A673 (cell line): ENCODE measurements around the gene KCNK7.

Source experiments
- EZH2 ChIP-seq: fragments of 200-600 bp; sonication (generic); IDR thresholded peaks from 2 replicates; pipeline ENCODE4 v1.6.1; 2017; ENCODE audit warnings: borderline replicate concordance, low read depth, mild to moderate bottlenecking, mixed read lengths, antibody characterized with exemption, low read length; ENCODE audit not compliant: poor library complexity, severe bottlenecking
- TF ChIP-seq, protein P1 (sequence below): fragments of 300-800, 200-600 bp; sonication (generic); conservative IDR thresholded peaks from 2 replicates; pipeline ENCODE4 v1.5.1; 2017; ENCODE audit warnings: low read depth, mild to moderate bottlenecking, antibody characterized with exemption, low read length, moderate library complexity, mixed read lengths

GRCh38 chr11:65554057-65554818 lies 41.4 kb downstream of the KCNK7 start:
- TF ChIP-seq, protein P1, sequence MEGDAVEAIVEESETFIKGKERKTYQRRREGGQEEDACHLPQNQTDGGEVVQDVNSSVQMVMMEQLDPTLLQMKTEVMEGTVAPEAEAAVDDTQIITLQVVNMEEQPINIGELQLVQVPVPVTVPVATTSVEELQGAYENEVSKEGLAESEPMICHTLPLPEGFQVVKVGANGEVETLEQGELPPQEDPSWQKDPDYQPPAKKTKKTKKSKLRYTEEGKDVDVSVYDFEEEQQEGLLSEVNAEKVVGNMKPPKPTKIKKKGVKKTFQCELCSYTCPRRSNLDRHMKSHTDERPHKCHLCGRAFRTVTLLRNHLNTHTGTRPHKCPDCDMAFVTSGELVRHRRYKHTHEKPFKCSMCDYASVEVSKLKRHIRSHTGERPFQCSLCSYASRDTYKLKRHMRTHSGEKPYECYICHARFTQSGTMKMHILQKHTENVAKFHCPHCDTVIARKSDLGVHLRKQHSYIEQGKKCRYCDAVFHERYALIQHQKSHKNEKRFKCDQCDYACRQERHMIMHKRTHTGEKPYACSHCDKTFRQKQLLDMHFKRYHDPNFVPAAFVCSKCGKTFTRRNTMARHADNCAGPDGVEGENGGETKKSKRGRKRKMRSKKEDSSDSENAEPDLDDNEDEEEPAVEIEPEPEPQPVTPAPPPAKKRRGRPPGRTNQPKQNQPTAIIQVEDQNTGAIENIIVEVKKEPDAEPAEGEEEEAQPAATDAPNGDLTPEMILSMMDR: no peak
- no peak for TF ChIP-seq EZH2
